Measurements from ENCODE around the gene CDC5L. TPM values are rescaled to one million over a fixed set of nuclear protein-coding genes. Genes with fewer than 3 reads are reported as not detected.

The CDC5L gene
- total and polyA plus RNA-seq, 2 experiments from 2014 or later, result 27.0 to 32.5 TPM

DNA sequence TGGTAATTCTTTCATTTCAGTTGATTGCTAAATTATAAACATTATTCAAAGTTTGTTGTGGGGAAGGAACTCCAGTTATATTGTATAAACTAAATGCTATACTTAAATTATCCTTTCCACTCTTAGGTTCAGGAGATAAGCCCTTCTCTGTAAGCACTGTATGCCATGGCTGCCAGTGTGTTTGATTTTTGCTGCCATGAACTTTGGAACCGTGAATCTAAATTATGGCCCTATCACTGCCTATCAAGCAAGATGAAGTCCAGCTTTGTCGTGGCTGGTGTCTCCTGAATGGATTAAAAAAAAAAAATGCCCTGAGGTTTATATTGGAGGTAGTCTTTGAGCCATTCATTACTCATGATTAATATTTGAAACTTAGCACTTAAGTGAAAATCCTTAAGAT, 44.7 kb downstream of the CDC5L start:
- Histone ChIP-seq H4K20me1 (replicated peaks; ENCODE audit: insufficient read depth) (0 out of 2 replicates have a peak, but pooled peaks cover 3% of the 10 kb centered on the region), H3F3A (replicated peaks; ENCODE audit: low read depth) (no peaks in the 10 kb centered on the region), H3K4me1 (ENCODE audit: insufficient read depth) (no peaks in the 10 kb centered on the region), H3K36me3 (ENCODE audit: insufficient read depth) (peaks cover 2% of the 10 kb centered on the region), H3K27ac (ENCODE audit: low read depth) (no peak overlapping the region), H3K4me3 (no peak overlapping the region), H3K27me3 (ENCODE audit: insufficient read depth) (no peaks in the 10 kb centered on the region), H2AFZ (no peak overlapping the region), H3K9me2 (ENCODE audit: insufficient read depth) (no peaks in the 10 kb centered on the region), H3K4me2 (no peak overlapping the region), H3K79me2 (replicated peaks; ENCODE audit: insufficient read depth) (peaks cover 10% of the 10 kb centered on the region; the same call in 1 of the 2 replicates)
- H3K27ac Mint-ChIP-seq, result no peak overlapping the region
- DNase-seq (ENCODE audit: low spot score), result no peak
- peaks cover 2% of the 10 kb centered on the region for H3K27me3 Mint-ChIP-seq (ENCODE audit: insufficient read depth, low read depth, poor library complexity)
- TF ChIP-seq EZH2phosphoT487 (IDR thresholded peaks at IDR 0.05; ENCODE audit: unreplicated experiment), result no peak
- TF ChIP-seq, protein P1, sequence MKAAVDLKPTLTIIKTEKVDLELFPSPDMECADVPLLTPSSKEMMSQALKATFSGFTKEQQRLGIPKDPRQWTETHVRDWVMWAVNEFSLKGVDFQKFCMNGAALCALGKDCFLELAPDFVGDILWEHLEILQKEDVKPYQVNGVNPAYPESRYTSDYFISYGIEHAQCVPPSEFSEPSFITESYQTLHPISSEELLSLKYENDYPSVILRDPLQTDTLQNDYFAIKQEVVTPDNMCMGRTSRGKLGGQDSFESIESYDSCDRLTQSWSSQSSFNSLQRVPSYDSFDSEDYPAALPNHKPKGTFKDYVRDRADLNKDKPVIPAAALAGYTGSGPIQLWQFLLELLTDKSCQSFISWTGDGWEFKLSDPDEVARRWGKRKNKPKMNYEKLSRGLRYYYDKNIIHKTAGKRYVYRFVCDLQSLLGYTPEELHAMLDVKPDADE (IDR thresholded peaks at IDR 0.05), result no peak
- no peak for TF ChIP-seq NANOG (IDR thresholded peaks at IDR 0.05; ENCODE audit: borderline replicate concordance)
- no peak for TF ChIP-seq POLR2AphosphoS5 (IDR thresholded peaks at IDR 0.05; ENCODE audit: low read depth)
- no peak for TF ChIP-seq STAT1 (IDR thresholded peaks at IDR 0.05; ENCODE audit: unreplicated experiment)
- TF ChIP-seq, protein P2, sequence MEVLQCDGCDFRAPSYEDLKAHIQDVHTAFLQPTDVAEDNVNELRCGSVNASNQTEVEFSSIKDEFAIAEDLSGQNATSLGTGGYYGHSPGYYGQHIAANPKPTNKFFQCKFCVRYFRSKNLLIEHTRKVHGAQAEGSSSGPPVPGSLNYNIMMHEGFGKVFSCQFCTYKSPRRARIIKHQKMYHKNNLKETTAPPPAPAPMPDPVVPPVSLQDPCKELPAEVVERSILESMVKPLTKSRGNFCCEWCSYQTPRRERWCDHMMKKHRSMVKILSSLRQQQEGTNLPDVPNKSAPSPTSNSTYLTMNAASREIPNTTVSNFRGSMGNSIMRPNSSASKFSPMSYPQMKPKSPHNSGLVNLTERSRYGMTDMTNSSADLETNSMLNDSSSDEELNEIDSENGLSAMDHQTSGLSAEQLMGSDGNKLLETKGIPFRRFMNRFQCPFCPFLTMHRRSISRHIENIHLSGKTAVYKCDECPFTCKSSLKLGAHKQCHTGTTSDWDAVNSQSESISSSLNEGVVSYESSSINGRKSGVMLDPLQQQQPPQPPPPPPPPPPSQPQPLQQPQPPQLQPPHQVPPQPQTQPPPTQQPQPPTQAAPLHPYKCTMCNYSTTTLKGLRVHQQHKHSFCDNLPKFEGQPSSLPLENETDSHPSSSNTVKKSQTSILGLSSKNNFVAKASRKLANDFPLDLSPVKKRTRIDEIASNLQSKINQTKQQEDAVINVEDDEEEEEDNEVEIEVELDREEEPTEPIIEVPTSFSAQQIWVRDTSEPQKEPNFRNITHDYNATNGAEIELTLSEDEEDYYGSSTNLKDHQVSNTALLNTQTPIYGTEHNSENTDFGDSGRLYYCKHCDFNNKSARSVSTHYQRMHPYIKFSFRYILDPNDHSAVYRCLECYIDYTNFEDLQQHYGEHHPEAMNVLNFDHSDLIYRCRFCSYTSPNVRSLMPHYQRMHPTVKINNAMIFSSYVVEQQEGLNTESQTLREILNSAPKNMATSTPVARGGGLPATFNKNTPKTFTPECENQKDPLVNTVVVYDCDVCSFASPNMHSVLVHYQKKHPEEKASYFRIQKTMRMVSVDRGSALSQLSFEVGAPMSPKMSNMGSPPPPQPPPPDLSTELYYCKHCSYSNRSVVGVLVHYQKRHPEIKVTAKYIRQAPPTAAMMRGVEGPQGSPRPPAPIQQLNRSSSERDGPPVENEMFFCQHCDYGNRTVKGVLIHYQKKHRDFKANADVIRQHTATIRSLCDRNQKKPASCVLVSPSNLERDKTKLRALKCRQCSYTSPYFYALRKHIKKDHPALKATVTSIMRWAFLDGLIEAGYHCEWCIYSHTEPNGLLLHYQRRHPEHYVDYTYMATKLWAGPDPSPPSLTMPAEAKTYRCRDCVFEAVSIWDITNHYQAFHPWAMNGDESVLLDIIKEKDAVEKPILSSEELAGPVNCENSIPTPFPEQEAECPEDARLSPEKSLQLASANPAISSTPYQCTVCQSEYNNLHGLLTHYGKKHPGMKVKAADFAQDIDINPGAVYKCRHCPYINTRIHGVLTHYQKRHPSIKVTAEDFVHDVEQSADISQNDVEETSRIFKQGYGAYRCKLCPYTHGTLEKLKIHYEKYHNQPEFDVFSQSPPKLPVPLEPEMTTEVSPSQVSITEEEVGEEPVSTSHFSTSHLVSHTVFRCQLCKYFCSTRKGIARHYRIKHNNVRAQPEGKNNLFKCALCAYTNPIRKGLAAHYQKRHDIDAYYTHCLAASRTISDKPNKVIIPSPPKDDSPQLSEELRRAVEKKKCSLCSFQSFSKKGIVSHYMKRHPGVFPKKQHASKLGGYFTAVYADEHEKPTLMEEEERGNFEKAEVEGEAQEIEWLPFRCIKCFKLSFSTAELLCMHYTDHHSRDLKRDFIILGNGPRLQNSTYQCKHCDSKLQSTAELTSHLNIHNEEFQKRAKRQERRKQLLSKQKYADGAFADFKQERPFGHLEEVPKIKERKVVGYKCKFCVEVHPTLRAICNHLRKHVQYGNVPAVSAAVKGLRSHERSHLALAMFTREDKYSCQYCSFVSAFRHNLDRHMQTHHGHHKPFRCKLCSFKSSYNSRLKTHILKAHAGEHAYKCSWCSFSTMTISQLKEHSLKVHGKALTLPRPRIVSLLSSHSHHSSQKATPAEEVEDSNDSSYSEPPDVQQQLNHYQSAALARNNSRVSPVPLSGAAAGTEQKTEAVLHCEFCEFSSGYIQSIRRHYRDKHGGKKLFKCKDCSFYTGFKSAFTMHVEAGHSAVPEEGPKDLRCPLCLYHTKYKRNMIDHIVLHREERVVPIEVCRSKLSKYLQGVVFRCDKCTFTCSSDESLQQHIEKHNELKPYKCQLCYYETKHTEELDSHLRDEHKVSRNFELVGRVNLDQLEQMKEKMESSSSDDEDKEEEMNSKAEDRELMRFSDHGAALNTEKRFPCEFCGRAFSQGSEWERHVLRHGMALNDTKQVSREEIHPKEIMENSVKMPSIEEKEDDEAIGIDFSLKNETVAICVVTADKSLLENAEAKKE (CRISPR knock-in tag; IDR thresholded peaks at IDR 0.05), result no peak
- TF ChIP-seq ZNF331 (CRISPR knock-in tag; IDR thresholded peaks at IDR 0.05; ENCODE audit: low read depth), result no peak
- ATAC-seq, result no peak
- H3K4me3 Mint-ChIP-seq, result no peak overlapping the region
- H3K4me1 Mint-ChIP-seq, result no peaks in the 10 kb centered on the region
- H3K9me3 Mint-ChIP-seq, result no peaks in the 10 kb centered on the region
- peaks cover 11% of the 10 kb centered on the region; the same call in 2 of the 3 replicates for H3K36me3 Mint-ChIP-seq (ENCODE audit: low read depth)

Data from GM23338 (cell line).